ENCODE data around the gene ARHGAP8.

The ARHGAP8 gene

GRCh38 chr22:44907765-44908737, 155.7 kb downstream of the ARHGAP8 start:
- intact Hi-C loops (cut with DNase I): no loop called here

GRCh38 chr22:44909241-44909640, 156.9 kb downstream of the ARHGAP8 start:
- intact Hi-C loops (cut with DNase I): no loop called here
- DNase-seq: peak in 1 of 42 donors; percentile 23

More at GRCh38 chr22:44907765-44908737, 155.7 kb downstream of the ARHGAP8 start:
- peak in 3 of 42 donors; percentile 7 to 30 (median 14) for DNase-seq

All from head of caudate nucleus (tissue), 42 donors.